HG03378 (cell line): ENCODE measurements around the gene NTM.

ENCODE experiments used
- ATAC-seq: cut with Tn5 transposase; IDR thresholded peaks from one replicate; pipeline ENCODE4 v1.9.1; 2021; ENCODE audit warnings: mild to moderate bottlenecking, moderate library complexity; ENCODE audit not compliant: unreplicated experiment

Gene NTM

DNA sequence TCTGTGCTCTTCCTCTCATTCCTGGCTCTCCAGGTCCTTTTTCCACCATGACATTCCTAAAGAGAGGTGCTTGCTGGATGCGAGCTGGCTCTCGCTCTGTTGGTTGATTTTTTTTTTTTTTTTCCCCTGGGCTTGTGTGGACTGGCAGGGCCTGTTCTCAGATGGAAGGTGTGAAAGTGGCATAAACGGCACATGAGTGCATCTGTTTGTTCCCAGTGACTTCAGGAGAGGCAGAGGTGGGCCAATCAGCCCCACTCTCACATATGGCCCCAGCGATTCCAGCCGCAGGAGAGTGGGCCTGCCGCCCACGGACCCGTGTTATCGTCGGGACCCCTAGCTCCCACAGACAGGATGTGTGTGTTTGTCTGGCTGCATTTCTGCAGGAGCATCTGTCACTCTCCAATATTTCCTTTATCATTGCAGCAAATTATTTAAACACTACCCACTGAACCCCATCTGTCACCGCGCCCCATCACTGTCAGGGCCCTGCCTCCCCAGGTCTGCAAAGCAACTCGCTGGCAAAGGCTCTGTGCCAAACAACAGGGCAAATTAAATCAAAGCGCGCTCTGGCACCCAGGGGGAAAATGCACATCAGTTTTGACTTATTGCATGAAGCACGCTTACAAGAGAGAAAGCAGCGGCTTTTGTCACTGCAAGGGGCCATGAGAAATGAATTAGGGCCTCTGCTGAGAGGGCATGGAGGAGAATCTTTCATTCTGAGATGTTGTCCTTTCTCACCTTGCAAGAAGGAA, 886.3 kb downstream of the NTM start:
- no peak for ATAC-seq

DNA sequence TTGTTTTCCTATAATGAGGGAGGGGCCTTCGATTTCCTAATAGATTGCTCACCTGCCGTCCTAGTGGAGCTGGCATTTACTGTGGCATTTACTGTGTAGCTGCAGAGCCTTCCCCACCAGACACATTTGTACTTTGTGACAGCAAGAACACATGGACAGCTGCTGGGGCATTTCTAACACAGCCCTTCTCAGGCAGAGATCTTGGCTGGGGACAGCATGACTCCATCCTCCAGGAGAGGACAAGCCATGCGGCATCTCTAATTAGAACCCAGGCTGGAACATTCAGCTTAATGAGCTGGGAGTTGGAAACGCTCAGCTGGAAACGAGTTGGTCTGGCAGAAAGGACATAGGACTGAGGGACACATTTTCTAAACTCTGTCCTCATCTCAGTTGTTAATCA, 887.5 kb downstream of the NTM start:
- no peak for ATAC-seq

GRCh38 chr11:132258875-132259274, 888.5 kb downstream of the NTM start:
- ATAC-seq, result no peak

GRCh38 chr11:132260636-132261035, 890.2 kb downstream of the NTM start:
- no peak for ATAC-seq

GRCh38 chr11:132263241-132263640, 892.8 kb downstream of the NTM start:
- no peak for ATAC-seq

DNA sequence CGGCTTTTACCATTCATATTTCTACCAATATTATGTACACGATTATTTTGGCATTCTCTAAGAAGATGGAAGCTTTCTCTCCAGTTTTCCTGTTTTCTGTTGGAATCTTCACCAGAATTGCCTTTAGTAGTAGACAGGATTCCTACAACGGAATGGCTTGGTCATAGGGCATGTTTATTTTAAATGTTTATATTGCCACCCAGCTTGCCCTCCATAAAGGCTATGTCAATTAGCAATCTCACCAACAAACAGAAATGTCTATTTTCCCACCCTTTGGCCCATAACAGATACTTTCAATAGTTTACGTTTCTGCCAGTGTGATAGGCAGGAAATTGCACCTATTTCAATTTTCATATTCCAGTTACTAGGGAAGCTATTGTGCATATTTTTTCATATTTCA, 893.5 kb downstream of the NTM start:
- ATAC-seq, result no peak

DNA sequence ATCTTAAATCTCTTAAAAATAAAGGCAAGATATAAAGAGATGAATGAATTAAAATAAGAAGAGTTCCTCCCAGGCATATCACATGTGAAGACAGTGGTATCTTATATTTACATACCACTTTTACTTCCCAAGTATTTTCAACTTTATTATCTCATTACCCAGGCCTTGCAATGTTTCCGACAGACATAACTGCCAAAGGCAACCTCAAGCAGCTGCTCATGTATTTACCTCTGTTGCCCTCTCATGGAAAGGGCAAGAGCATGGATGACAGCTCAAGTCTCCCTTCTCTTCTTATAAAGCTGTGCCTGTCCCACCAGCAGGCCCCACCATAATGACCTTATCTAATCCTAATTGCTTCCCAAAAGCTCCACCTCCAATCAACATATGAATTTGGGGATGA, 894.2 kb downstream of the NTM start:
- ATAC-seq, result no peak

DNA sequence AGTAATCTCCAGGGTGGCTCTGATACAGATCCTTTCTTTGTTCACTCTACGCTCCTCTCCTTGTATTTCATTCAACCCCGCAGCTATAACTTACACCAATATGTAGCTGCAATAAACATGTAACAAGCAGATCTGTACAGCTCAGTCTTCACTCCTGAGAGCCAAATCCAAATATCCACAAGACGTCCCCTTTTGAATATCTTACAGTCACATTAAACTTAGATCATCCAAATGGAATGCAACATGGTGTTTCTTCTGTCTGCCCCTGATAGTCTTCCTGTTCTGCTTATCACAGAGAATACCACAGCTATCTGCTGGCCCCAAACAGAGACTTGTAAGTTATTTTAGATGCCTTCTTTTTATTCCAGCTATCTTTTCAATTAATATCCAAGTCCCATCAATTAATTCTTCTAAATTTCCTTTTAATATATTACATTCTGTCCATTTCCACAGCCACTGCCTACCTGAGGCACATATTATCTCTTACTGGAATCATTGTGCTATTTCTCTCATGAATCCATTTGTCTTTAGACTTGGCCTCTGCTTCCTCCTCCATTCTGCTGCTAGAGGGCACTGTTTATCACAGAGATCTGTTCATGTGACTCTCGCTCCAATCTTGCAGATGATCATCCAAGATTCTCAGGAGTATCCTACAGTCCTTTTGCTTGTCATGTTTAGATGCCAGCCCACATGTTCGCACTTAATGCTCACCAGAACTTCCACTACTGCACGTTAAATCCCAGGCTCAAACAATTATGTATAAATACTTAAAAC, 908.6 kb downstream of the NTM start:
- no peak for ATAC-seq

DNA sequence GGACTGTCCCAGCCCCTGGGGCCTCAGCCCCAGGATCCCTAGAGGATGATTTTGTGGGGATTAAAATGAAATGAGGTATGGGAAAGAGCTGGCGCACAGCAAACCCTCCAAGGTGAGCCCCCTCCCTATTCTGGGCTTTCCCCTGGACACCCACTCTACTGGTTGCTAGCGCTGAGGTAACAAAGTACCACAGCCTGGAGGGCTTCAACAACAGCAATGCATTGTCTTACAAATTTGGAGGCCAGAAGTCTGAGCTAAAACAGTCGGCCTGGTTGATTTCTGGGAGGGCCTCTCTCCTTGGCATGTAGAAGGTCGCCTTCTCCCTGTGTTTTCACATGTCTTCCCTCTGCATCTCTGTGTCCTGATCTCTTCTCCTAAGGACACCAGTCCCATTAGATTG, 913.6 kb downstream of the NTM start:
- no peak for ATAC-seq

GRCh38 chr11:132284611-132285010, 914.2 kb downstream of the NTM start:
- no peak for ATAC-seq

DNA sequence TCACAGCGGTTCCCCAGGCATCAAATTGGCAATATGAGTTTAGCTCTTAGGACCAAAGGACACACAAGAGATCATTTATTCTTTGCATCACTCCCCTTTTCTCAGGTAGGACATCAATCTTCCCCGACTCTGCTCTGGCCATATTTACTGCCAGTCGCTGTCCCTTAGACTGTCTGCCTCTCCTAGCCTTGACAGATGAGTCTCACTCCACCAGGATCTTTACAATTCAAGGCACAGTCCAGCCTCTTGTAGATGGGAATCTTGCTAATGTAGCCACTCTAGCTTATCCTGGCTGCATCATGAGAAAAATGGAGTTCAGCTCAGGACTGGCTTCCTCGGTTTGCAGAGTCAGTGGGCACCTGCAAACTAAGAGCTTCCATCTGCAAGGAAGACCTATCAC, 915.2 kb downstream of the NTM start:
- ATAC-seq, result no peak

DNA sequence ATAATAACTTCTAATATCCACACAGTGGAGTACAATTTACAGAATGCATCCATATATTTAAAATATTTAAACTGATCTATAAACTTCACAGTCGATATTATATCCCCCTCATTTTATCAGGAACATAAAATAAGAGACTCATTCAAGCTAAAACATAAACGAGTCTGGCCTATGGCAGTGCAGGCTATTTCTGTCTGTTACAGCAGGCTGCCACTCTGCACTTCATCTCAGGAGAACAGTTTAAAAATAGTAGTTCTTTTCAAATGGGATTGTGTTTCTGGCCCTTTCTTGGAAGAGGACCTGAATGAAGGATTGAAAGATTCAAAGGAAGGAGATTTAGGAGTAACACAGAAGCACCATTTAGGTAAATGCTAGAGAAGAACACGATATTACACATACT, 915.7 kb downstream of the NTM start:
- ATAC-seq, result no peak

GRCh38 chr11:132288036-132288435, 917.6 kb downstream of the NTM start:
- ATAC-seq, result no peak

DNA sequence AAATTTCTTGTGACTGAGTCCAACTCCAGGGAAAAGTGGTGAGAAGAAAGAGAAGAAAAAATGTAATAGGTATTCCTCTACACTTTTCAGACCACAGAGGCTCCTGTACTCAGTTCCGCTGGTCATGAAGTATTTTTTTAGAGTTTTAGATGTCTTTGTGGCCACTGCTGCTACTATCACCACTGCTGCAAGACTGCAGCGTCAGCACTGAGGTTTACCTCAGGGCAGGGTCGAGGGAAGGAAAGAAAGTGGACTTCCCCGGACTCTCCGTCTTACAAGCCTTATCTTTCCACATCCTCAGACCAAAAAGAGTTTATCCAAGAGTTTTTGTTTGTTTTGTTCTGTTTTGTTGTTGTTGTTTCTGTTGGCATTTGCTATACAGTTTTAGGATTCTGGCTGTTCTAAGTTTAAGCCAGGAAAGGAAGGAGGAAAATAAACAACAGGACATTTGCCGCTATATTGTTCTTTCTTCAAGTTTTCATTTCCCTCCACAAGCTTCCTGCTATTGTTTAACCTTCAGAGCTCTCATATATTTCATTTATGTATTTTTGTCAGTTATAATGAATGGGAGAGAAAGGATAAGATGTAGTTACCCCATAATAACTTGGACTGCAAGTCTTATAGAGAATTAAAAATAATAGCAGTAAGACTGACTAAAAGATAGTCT, 919.3 kb downstream of the NTM start:
- no peak for ATAC-seq

GRCh38 chr11:132293586-132293985, 923.2 kb downstream of the NTM start:
- no peak for ATAC-seq

DNA sequence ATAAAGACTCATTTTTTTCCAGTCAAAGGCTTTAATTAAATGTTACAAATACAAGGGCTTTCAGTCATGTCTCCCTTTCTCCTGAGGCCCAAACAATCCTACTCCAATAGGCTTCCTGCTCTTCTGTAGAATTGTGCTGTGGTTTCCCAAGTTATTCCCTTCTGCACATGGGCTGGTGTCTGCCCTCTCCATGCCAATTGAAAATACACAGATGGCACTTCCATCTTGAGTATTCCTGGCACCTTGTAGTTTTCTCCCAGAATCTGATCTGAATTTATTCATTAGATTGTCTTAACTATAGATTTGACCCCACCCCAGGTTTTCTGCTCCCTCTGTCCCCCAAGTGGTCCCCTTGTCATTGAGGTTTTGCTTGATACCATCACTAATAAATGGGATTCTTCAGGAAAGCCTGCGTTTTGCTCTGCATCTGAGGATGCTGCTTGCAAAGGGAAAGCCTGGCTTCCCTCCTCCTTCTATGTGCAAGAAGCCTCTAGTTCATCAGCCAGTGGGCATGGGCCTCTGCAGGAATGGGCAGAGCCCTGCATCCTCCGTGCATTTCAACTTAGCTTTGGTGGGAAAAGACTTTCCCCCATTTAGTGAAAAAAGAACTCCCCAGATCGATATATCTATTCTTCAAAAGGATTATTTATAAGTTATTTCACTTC, 926.7 kb downstream of the NTM start:
- ATAC-seq, result no peak

DNA sequence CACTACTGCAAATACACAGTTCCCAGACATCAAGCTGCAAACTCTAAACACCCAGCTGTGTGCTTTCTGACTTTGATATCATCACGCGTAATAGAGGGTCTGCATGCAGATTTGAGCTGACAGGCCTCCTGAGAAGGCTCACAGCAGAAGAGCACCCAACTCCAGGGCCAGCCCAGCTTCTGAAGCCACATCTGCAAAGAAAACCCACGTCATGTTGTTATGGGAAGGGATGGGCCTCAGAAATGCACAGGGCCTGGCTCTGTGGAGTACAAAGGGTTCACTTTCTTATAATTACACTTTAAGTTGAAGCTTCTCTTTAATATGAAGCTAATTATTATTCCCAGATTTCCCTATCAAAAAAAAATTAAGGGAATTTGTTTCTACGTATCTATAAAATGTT, 927.9 kb downstream of the NTM start:
- no peak for ATAC-seq

- no peak for ATAC-seq
Observed at GRCh38 chr11:132300283-132300682, 929.9 kb downstream of the NTM start.

DNA sequence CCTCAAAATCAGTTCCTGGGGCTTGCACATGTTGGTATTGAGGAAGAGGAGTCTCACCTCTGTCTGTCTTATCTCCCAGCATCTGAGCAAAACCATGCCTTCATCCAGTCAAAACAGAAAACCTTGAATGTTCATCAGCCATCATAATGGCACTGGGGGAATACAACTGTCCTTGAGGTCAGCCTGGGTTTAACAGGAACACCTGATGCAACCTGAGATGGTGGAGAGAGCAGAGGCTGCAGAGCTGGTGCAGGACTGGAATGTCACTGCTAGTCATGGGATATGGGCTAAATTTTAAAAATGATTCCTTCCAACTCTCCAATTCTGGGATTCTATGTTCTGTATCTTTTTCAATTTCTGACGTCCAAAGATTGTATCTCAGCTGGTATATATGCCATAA, 931.0 kb downstream of the NTM start:
- ATAC-seq, result no peak

DNA sequence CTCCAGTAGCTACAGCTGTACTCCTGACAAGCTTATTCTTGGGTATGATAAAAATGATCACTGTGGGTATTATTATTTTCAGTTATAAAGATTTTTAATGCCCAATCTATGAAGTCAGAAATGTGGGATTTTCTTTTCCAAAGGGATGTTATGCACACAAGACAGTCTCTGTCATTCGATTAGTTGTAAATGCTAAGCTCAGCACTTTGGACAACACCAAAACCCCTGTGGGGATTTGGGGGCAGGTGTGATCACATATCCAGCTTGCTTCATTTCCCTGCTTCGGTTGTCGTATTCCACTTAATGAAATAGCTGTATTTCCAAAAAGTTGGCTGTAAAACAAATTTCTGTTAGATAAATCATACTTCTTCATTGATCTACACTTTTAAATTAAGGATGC, 931.5 kb downstream of the NTM start:
- ATAC-seq, result no peak

- ATAC-seq, result no peak
Observed at GRCh38 chr11:132307309-132308020, 937.0 kb downstream of the NTM start.
